ENCODE data around the gene SLC27A3.

The SLC27A3 gene

DNA sequence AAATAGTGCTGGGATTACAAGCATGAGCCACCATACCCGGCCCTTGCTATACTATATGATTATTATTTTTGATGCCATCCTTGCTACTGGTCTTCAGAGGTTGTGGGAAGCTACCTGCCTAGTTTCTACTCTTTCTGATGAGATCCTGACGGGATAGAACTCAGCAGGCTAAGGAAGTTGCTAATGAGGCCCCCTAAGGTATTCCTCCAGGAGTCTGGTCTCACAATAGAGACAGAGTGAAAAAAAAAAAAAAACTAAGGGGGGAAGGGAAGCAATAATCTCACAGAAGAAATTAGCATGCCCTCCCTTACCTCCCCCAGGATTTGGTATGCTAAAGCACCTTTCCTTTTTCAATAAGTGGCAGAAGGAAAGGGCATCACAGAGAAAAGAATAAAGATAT is 29.8 kb upstream of the SLC27A3 start:
- H3K4me3 ChIP-seq (ENCODE audit: low read depth, low read length), result no peak overlapping the region
- H3K27me3 ChIP-seq (ENCODE audit: insufficient read depth, low read length), result no peaks in the 10 kb centered on the region
- no peaks in the 10 kb centered on the region for H3K79me2 ChIP-seq (ENCODE audit: control insufficient read depth, insufficient read depth, low read length, unreplicated experiment)
- no peak overlapping the region for H2AFZ ChIP-seq (ENCODE audit: low read length, unreplicated experiment)
- H3K27ac ChIP-seq (ENCODE audit: low read depth, low read length), result no peak overlapping the region
- peaks cover 20% of the 10 kb centered on the region for H3K36me3 ChIP-seq (ENCODE audit: insufficient read depth, low read length)
- H3K4me1 ChIP-seq (ENCODE audit: control insufficient read depth, insufficient read depth, low read length, unreplicated experiment), result peaks cover 29% of the 10 kb centered on the region

DNA sequence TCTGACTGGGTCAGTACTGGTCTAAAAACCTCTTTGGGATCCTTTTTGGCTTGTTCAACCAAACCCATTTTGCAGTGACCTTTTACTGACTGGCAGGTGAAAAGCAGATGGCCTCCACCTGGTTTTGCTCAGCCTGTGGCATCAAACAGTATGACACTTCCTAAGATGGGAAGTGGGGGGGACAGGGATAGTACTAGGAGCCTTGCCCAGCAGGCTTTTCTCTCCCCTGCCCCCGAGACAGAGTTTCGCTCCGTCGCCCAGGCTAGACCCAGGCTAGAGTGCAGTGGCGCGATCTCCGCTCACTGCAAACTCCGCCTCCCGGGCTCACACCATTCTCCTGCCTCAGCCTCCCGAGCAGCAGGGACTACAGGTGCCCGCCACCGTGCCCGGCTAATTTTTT is 29.0 kb upstream of the SLC27A3 start:
- Histone ChIP-seq H3K4me1 (ENCODE audit: control insufficient read depth, insufficient read depth, low read length, unreplicated experiment) (peaks cover 36% of the 10 kb centered on the region), H2AFZ (ENCODE audit: low read length, unreplicated experiment) (no peak overlapping the region)

DNA sequence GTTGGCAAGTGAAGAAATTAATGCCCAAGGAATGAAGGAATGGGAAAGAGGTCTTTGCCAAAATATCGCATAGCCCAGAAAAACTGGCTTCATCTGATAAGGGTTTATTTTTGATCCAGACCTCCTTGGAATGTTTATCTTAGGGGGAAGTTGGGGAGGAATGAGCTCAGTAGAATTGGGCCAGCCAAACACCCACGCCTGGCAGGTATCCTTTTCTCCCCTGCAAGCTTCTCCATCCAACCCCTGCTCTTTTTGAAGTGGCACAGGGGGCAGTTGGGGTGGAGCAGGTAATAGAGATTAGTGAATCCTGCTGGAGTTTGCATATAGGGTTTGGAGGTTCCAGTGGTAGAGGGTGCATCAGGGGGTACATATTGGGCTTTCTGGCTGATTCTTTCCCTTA is 26.3 kb upstream of the SLC27A3 start:
- Histone ChIP-seq H3K27me3 (ENCODE audit: insufficient read depth, low read length) (no peaks in the 10 kb centered on the region), H3K4me1 (ENCODE audit: control insufficient read depth, insufficient read depth, low read length, unreplicated experiment) (peaks cover 34% of the 10 kb centered on the region), H3K36me3 (ENCODE audit: insufficient read depth, low read length) (peaks cover 14% of the 10 kb centered on the region), H3K27ac (ENCODE audit: low read depth, low read length) (no peak overlapping the region), H3K79me2 (ENCODE audit: control insufficient read depth, insufficient read depth, low read length, unreplicated experiment) (no peaks in the 10 kb centered on the region), H3K4me3 (ENCODE audit: low read depth, low read length) (no peak overlapping the region), H2AFZ (ENCODE audit: low read length, unreplicated experiment) (no peak overlapping the region)

More for the DNA sequence above, 29.0 kb upstream of the SLC27A3 start:
- Histone ChIP-seq H3K4me3 (ENCODE audit: low read depth, low read length) (no peak overlapping the region), H3K27ac (ENCODE audit: low read depth, low read length) (no peak overlapping the region), H3K79me2 (ENCODE audit: control insufficient read depth, insufficient read depth, low read length, unreplicated experiment) (no peaks in the 10 kb centered on the region), H3K27me3 (ENCODE audit: insufficient read depth, low read length) (no peaks in the 10 kb centered on the region), H3K36me3 (ENCODE audit: insufficient read depth, low read length) (peaks cover 23% of the 10 kb centered on the region)

GRCh38 chr1:153749408-153750005 is 25.7 kb upstream of the SLC27A3 start:
- Histone ChIP-seq H2AFZ (ENCODE audit: low read length, unreplicated experiment) (no peak overlapping the region), H3K79me2 (ENCODE audit: control insufficient read depth, insufficient read depth, low read length, unreplicated experiment) (no peaks in the 10 kb centered on the region), H3K4me1 (ENCODE audit: control insufficient read depth, insufficient read depth, low read length, unreplicated experiment) (peaks cover 34% of the 10 kb centered on the region), H3K4me3 (ENCODE audit: low read depth, low read length) (no peak overlapping the region), H3K27ac (ENCODE audit: low read depth, low read length) (peak overlapping the region; percentile 52), H3K36me3 (ENCODE audit: insufficient read depth, low read length) (peaks cover 15% of the 10 kb centered on the region), H3K27me3 (ENCODE audit: insufficient read depth, low read length) (no peaks in the 10 kb centered on the region)

DNA sequence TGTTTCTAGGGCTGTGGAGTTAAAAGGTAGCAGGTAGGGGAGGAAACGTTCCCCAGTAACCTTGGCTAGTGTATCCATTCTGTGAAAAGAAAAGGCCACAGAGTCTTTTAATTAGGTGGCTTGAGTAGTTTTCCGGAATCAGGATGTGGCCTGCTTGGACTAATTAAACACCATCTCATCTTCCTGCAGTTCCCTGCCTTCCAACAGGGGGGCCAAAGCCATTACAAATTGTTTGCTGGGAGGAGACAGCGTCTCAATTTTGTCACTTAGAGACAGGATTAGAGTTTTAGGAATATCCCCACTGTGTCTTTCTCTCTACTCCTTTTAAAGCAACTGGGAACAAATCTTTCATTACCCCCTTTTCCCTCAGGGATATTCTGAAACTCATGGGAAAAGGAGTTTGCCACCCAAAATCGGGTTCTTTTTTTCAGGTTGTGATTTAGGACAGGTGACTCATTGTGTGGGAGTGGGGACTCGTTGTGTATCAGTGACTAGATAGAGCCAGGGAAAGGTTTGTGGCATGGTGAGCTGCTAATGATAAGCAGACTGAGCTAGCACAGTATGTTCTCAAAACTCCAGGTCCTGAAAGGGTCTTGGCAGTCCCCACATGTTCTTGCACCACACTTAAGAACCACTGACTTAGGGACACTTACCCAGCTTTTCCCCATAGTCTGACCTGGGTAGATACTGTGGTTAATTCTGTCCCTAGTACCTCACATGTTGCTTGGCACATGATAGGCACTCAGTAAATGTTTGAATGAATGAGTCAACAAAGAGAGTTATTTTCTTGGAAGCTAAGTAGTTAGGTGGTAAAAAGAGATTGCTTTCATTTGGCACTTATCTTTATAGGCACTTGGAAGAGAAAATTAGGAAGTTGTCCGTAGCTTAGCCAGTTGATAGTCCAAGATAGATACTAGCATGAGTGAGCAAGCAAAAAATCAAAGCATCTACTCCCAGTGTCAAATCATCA is 24.9 kb upstream of the SLC27A3 start:
- Histone ChIP-seq H3K4me1 (ENCODE audit: control insufficient read depth, insufficient read depth, low read length, unreplicated experiment) (peaks cover 34% of the 10 kb centered on the region), H3K27me3 (ENCODE audit: insufficient read depth, low read length) (no peaks in the 10 kb centered on the region), H3K4me3 (ENCODE audit: low read depth, low read length) (no peak overlapping the region), H2AFZ (ENCODE audit: low read length, unreplicated experiment) (no peak overlapping the region), H3K27ac (ENCODE audit: low read depth, low read length) (peak overlapping the region; percentile 52), H3K79me2 (ENCODE audit: control insufficient read depth, insufficient read depth, low read length, unreplicated experiment) (no peaks in the 10 kb centered on the region), H3K36me3 (ENCODE audit: insufficient read depth, low read length) (peaks cover 17% of the 10 kb centered on the region)

GRCh38 chr1:153752072-153752471 is 23.1 kb upstream of the SLC27A3 start:
- no peak overlapping the region; the same call in 1 of the 2 replicates for H3K4me3 ChIP-seq (ENCODE audit: low read depth, low read length)
- peak overlapping the region; percentile 70 for H3K27ac ChIP-seq (ENCODE audit: low read depth, low read length)
- peaks cover 18% of the 10 kb centered on the region for H3K36me3 ChIP-seq (ENCODE audit: insufficient read depth, low read length)
- no peak overlapping the region for H2AFZ ChIP-seq (ENCODE audit: low read length, unreplicated experiment)
- H3K27me3 ChIP-seq (ENCODE audit: insufficient read depth, low read length), result no peaks in the 10 kb centered on the region
- no peaks in the 10 kb centered on the region for H3K79me2 ChIP-seq (ENCODE audit: control insufficient read depth, insufficient read depth, low read length, unreplicated experiment)
- peaks cover 34% of the 10 kb centered on the region for H3K4me1 ChIP-seq (ENCODE audit: control insufficient read depth, insufficient read depth, low read length, unreplicated experiment)

DNA sequence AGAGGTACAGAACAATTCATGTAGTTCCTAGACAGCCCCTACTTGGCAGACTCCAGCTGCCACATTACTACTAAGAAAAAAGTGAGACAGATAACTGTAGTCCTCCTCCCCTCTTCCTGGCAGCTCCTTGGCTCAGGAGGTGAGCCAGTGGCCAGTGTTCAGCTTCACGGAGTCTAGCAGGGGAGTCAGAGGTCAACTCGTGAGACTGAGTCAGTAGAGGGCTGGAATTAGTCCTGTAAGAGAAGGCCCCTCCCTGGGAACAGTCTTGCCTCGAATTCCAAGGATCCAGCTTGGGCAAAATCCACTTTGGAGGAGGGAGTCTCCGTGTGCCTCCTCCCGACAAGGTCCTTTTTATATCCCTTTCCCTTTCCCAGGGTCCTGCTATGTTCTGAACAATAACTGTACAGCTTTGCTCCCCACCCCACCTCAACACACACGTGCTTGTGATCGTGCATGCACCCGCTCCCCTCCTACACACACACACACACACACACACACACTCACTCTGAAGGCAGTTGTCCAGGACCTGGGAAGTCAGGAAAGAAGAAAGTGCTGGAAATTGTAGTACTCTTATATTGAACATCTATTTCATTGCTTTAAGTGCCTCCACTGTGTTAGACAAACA is 22.5 kb upstream of the SLC27A3 start:
- H3K4me3 ChIP-seq (ENCODE audit: low read depth, low read length), result no peak overlapping the region; the same call in 1 of the 2 replicates
- H3K27me3 ChIP-seq (ENCODE audit: insufficient read depth, low read length), result no peaks in the 10 kb centered on the region
- peak overlapping the region; percentile 70 for H3K27ac ChIP-seq (ENCODE audit: low read depth, low read length)
- H2AFZ ChIP-seq (ENCODE audit: low read length, unreplicated experiment), result no peak overlapping the region
- H3K4me1 ChIP-seq (ENCODE audit: control insufficient read depth, insufficient read depth, low read length, unreplicated experiment), result peaks cover 34% of the 10 kb centered on the region
- H3K36me3 ChIP-seq (ENCODE audit: insufficient read depth, low read length), result peaks cover 22% of the 10 kb centered on the region
- no peaks in the 10 kb centered on the region for H3K79me2 ChIP-seq (ENCODE audit: control insufficient read depth, insufficient read depth, low read length, unreplicated experiment)

DNA sequence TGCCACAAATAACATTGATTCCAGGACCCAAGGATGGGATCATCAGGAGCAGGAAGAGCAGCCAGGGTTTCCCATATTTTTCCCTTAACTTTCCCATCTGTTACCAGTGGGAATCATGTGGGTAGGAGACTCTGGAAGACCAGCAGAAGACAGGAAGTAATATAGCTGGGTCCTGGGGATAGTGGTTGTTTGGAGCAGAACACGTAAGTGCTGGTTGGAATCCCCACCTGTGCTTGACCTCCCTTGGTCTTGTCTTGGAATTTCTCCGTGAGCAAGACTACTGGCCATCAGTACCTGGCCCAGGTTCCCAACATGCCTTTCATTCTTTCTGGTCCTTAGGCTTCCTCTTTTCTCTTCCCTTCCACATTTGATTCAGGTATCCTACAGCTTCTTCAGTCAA is 20.9 kb upstream of the SLC27A3 start:
- no peak overlapping the region for H3K27ac ChIP-seq (ENCODE audit: low read depth, low read length)
- no peaks in the 10 kb centered on the region for H3K79me2 ChIP-seq (ENCODE audit: control insufficient read depth, insufficient read depth, low read length, unreplicated experiment)
- no peak overlapping the region for H3K4me3 ChIP-seq (ENCODE audit: low read depth, low read length)
- no peaks in the 10 kb centered on the region for H3K27me3 ChIP-seq (ENCODE audit: insufficient read depth, low read length)
- H3K36me3 ChIP-seq (ENCODE audit: insufficient read depth, low read length), result peaks cover 22% of the 10 kb centered on the region
- peaks cover 34% of the 10 kb centered on the region for H3K4me1 ChIP-seq (ENCODE audit: control insufficient read depth, insufficient read depth, low read length, unreplicated experiment)
- no peak overlapping the region for H2AFZ ChIP-seq (ENCODE audit: low read length, unreplicated experiment)

DNA sequence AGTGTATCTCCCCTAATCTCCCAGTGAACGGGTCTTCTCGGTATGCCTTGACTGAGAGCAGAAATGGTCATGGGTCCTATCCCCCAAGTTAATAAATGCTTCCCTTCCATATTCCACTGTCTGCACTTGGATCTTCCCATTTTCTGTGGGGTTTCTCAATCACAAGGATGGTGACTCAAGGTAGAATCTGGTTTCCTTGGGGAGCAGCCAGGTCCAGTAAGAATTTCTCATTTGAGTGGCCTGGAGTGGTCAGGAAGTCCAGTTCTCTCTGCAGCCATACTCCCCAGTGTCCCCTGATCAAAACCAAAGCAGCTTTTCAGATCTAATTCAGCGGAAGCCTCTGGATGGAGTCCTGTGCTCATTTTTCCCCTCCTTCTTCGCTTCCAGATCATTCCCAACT is 14.8 kb upstream of the SLC27A3 start:
- H3K4me1 ChIP-seq (ENCODE audit: control insufficient read depth, insufficient read depth, low read length, unreplicated experiment), result peaks cover 6% of the 10 kb centered on the region
- H2AFZ ChIP-seq (ENCODE audit: low read length, unreplicated experiment), result no peak overlapping the region
- H3K27ac ChIP-seq (ENCODE audit: low read depth, low read length), result no peak overlapping the region
- peaks cover 10% of the 10 kb centered on the region; the same call in 1 of the 2 replicates for H3K36me3 ChIP-seq (ENCODE audit: insufficient read depth, low read length)
- no peaks in the 10 kb centered on the region for H3K79me2 ChIP-seq (ENCODE audit: control insufficient read depth, insufficient read depth, low read length, unreplicated experiment)
- no peak overlapping the region for H3K4me3 ChIP-seq (ENCODE audit: low read depth, low read length)
- no peaks in the 10 kb centered on the region for H3K27me3 ChIP-seq (ENCODE audit: insufficient read depth, low read length)

DNA sequence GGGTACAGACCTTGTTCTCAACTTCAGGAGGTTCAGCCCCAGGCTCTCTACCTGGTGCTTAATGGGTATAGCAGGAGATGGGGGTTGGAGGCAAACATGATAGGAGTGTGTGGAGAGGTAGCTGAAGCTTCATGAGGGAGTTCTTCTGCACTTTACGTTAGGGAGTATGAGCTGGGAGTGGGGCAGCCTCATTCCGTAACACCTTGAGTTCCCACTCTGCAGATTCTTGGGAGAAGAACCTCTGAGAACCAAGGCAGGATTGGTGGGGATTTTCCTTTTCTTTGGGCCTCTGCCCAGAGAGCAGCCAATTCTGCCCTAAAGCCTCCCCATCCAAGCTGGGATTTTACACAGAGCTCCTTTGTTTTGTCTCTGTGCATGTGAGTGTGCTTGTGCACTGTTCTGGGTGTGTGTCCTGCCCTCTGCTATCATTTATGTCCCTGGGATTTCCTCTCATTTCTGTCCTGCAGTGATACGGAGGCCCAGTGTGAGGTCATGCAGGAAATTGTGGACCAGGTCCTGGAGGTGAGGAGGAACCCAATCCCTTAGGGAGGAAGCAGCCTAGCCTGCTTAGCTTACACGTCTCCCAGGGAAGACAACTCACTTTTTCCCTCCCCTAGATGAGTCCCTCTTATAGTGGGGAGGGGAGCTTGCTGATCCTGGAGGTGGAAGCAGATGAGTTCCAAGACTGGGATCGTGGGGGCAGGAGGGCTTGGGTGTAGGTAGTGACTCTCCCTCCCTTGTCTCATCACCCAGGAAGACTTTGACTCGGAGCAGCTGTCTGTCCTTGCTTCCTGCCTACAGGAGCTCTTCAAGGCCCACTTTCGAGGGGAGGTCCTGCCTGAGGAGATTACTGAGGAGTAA is 11.6 kb upstream of the SLC27A3 start:
- H3K4me3 ChIP-seq (ENCODE audit: low read depth, low read length), result no peak overlapping the region
- no peaks in the 10 kb centered on the region for H3K27me3 ChIP-seq (ENCODE audit: insufficient read depth, low read length)
- H3K36me3 ChIP-seq (ENCODE audit: insufficient read depth, low read length), result peaks cover 6% of the 10 kb centered on the region; the same call in 1 of the 2 replicates
- H3K27ac ChIP-seq (ENCODE audit: low read depth, low read length), result no peak overlapping the region
- H3K79me2 ChIP-seq (ENCODE audit: control insufficient read depth, insufficient read depth, low read length, unreplicated experiment), result no peaks in the 10 kb centered on the region
- peaks cover 6% of the 10 kb centered on the region for H3K4me1 ChIP-seq (ENCODE audit: control insufficient read depth, insufficient read depth, low read length, unreplicated experiment)
- H2AFZ ChIP-seq (ENCODE audit: low read length, unreplicated experiment), result no peak overlapping the region
